GM21619 (cell line): ENCODE data around the gene CYP2F1.

Experiments
- ATAC-seq: cut with Tn5 transposase; IDR thresholded peaks from one replicate; pipeline ENCODE4 v1.9.1; 2021; ENCODE audit not compliant: unreplicated experiment

Gene CYP2F1

DNA sequence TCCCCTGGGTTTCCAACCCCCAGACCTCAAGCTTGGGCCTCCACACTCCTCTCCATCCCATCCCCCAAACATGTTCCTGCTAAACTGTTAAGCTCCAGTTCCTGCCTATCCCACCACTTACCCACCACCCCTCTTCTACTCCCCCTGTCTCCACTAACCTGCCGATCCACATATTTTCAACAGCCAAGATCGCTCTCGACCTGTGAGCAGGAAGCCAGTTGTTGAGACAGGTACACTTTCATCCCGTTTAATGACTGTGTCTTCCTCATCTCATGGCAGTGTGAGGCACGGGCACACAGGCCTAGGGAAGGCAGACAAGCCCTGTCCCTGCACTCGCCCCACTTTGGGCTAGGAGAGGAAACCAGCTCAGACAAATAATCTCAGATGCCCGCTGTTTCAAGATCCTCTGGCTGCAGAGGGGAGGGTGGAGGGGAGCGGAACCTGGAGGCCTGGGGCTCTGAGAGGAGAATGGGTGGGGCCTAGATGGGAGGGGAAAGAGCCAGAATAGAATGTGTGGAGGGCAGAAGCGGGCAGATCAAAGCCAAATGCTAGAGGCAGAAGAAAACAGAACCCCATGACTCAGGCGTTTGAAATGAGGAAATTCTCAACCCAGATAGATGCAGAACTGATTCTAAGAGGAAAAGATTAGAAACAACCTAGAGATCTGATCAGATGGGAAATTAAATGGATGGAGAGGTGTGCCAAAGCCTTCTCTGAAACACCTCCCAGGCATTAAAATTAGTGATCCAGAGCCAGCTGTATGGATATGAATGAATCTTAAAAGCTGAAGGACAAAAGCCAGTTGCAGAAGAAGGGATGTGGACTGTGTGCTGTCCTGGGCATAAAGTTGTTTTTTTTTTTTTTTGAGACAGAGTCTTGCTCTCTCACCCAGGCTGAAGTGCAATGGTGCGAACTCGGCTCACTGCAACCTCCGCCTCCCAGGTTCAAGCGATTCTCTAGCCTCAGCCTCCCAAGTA lies 61.9 kb downstream of the CYP2F1 start:
- no peak for ATAC-seq
